Measurements from ENCODE around the gene EIF2B4. TPM values are rescaled to one million over a fixed set of nuclear protein-coding genes. Genes with fewer than 3 reads are reported as not detected.

The EIF2B4 gene
- total RNA-seq = 19.2 TPM

DNA sequence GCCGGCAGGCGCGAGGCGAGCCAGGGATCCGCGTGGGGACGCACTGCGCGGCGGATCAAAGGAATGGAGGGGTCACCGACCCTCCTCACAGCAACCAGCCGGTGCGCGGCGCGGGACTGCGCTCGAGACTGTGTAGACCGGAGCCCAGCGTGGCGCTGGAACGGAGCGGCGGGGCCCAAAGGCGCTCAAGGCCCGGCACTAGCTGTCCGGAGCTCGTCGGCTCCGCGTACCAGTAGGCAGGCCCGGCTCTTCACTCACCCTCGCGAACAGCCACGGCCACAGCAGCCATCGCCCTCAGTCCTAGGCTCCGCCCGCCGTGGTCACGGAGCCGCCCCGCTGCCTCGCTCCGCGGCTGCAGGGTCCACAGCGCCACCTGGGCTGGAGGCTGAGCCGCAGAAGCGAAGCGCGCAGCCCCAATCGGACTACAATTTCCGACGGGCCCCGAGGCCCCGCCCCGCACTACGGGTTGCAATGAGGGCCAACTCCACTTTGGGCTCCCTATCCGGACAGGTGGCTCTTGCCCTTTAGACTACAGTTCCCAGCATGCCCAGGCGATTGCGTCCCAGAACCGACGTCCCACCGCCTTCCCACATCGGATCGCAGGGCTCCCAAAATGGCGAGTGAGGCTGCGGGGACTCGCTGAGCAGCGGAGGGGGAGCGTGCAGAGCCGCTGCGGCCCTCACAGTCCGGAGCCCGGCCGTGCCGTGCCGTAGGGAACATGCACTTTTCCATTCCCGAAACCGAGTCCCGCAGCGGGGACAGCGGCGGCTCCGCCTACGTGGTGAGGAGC is at the start of gene EIF2B4, which contains the start of gene SNX17:
Gene EIF2B4 (minus strand): TSS at position 313 of the 790 bp plus-strand sequence. CDS start 24 bp downstream, at position 289.
Gene SNX17 (plus strand): TSS at position 591 of the 790 bp plus-strand sequence. CDS start 128 bp downstream, at position 719.
- DNase-seq = peak; percentile 99

DNA sequence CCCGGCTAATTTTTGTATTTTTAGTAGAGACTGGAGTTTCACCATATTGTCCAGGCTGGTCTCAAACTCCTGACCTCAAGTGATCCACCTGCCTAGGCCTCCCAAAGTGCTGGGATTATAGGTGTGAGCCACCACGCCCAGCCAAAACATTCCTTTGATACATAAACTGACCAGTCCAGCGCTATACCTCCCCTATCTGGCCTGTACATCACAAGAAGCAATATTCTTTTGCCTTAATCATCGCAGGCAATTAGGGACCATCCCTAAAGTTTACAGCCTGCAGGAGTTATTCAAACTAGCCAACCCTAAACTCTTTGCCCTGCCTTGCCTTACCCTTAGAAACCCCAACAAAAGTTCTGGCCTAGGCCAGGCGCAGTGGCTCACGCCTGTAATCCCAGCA is 46.0 kb upstream of the EIF2B4 start:
- no peak for DNase-seq

DNA sequence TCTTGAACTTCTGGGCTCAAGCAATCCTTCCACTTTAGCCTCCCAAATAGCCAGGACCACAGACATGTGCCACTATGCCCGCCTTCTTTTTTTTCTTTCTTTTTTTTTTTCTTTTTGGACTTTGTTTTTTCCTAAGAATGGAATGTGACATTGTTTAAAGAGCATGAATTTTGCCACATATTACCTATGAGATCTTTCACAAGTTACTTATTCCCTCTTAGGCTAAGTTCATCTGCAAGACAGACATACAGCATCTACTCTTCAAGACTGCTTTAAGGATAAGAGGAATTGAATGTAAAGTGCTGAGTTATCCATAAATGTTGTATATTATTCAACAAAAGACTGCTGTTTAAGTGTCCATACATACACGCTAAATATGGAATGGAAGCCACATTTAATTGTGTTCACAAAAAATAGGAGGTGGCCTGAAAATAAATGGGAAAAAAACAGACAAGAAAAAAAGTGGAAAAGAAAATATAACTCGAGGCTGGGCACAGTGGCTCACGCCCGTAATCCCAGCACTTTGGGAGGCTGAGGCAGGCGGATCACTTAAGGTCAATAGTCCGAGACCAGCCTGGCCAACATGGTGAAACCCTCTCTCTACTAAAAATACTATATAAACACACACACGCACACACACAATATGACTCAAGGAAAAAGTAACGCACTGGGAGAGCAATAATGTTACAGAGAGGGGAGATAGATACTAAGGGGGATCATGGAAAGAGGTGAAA is 42.4 kb upstream of the EIF2B4 start:
- DNase-seq = no peak

DNA sequence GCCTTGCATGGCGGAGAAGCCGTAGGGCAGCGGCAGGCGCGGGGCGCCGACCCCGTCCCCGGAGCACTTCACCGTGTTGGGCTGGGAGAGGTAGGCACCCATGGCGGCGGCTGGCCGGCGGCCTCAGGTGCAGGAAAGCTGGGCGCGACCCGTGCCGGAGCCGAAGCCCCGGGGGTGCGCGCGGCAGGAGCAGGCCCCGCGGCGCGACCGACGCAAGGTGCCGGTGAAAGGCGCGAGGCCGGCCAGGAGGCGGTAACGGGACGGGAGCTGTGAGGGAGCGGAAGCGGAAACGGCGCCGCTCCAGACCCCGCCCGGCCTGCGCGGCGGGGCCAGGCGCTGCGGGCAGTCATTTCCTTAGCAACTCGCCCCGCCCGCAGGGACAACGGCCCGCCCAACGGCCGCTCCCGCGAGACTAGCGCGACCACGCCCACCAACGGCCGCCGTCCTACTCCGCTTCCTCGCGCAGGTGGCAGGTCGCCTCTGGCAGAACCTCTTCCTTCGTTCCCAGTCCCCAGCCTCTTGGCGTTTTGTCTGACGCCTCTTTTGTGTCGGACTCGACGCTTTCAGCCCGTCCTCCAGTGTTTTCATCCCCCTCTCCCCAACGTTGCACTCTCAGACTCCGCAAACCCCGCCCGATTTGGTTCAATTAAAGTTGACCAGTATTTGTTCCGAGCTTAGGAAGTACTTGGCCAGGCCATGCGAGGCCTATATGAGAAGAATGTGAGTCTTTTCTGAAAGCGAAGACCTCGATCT is 39.4 kb upstream of the EIF2B4 start, which contains the start of gene PPM1G:
Gene PPM1G (minus strand): TSS at position 271 of the 753 bp plus-strand sequence. CDS start 169 bp downstream, at position 102.
- DNase-seq = peak; percentile 94

DNA sequence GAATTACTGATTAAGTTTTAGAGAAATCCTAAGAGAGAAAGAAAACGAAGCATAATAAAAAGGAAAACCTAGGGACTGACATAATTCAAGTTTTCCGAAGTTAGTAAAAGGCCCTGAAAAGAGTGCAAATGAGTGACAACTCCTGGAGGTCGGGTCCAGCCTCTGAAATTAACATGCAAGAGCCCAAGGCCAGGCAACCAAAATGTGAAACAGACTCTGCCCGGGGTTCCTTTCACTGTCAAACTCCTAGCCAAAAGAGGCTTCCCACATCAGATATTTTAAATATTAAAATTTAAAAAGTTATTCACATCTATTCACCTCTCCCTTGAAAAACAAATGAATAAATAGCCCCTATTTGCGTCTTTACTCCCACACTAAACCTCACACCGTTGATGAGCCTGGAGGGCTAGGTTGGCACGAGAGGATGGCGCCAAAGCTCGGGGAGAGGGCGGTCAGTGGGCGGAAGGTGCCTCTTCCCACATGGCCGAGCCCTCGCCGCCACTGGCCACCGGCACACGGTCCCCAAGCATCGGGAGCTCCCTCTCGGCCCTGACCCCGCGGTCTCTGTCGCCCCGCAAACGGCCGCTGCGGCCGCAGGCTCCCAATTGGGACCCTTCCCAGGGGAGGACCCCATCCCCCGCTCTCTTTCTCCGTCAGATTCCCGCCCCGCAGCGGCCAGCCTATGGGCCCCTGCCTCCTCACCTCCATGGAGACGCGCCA is 38.6 kb upstream of the EIF2B4 start:
- no peak for DNase-seq

DNA sequence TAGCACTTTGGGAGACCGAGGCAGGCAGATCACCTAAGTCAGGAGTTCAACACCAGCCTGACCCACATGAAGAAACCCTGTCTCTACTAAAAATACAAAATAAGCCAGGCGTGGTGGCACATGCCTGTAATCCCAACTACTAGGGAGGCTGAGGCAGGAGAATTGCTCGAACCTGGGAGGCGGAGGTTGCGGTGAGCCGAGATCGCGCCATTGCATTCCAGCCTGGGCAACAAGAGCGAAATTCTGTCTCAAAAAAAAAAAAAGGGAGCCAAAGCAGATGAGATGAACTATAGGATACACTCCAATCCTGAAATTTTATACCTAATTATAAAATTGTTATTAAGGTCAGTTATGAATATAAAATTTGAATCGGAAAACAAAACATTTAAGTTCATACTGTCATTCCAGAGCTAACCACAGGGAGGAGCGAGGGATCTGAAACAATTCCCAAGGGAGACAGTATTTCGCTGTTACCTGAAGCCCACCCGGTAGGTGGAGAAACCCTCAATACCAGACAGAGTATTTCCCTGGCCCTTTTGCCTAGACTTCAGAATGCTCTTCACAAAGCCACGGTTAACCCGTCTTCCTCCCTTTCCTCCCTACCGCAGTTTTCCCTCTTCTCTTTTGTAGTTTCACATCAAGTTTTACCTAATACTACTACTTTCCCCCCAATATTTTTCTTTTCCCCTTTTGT is 37.8 kb upstream of the EIF2B4 start:
- no peak for DNase-seq

DNA sequence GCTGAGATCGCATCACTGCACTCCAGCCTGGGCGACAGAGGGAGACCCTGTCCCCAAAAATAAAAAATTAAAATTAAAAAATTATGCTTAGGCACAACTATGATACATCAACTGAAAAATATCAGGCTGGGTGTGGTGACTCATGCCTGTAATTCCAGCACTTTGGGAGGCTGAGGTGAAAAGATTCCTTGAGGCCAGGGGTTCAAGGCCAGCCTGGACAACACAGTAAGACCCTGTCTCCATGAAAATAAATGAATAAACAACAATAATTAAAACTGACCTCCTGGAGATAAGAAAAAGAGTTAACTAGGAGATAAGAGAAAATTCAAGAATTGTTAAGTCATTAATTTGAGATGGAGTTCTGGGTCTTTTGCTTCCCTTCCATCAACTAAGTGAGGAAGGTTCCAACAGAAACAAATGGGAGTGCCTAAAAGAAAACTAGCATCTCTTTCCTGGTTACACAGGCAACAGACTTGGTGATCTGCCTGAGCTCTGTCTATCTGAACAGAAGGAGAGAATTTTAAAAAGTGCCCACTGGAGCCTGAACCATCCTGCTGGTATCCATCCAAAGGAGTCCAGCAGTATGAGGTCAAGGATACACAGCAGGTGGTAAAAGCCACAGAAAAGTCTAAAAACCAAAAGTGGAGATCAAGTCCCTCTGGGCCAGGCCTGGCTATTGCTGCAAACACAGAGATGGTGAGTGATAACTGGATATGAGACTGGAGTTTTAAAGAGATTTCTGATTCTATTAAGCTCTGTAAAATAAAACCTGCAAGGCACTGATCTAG is 30.4 kb upstream of the EIF2B4 start:
- DNase-seq = no peak

DNA sequence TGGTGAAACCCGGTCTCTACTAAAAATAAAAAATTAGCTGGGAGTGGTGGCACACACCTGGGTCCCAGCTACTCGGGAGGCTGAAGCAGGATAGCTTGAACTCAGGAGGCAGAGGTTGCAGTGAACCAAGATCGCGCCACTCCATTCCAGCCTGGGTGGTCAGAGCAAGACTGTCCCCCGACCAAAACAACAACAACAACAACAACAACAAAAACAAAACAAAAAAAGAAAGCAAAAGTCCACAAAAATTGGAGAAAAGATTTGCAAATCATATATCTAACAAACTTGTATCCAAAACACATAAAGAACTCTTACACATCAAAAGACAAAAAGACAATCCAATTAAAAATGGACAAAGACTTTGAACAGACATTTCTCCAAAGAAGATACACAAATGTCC is 28.8 kb upstream of the EIF2B4 start:
- DNase-seq = no peak

DNA sequence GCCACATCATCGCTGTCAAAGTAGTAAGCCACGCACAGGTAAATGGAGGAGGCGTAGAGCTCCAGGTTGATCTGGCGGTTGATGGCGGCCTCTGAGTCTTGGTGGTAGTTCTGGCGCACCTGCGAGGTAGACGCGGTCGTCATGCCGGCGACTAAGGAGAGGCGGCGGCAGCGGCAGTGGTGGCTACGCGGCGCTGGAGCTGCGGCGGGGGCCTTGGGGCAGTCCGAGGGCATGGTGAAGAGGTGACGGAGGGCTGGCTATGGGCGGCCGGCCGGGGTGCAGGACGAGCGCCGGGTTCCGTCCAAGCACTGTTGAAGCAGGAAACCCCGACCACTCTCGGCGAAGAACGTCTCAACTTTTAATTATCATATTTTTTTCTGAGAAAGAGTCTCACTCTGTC is 23.1 kb upstream of the EIF2B4 start:
- no peak for DNase-seq

DNA sequence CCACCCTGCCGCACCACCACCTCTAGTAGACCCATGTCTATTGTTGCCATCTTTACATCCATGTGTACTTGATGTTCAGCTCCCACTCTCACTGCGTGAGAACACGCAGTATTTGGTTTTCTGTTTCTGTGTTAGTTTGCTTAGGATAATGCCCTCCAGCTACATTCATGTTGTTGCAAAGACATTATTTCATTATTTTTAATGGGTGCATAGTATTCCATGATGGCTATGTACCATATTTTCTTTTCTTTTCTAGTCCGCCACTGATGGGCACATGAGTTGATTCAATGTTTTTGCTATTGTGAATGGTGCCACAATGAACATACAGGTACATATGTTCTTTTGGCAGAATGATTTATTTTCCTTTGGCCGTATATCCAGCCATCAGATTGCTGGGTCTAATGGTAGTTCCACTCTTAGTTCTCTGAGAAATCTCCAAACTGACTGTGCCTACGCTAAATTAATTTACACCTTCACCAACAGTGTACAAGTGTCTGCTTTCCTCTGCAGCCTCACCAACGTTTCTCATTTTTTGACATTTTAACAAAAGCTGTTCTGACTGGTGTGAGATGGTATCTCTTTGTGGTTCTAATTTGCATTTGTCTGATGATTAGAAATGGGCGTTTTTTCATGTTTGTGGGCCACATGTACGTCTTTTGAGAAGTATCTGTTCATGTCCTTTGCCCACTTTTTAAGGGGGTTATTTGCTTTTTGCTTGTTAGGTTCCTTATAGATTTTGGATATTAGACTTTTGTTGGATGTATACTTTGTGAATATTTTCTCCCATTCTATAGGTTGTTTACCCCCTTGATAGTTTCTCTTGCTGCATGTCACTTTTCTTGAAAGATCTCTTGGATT is 20.9 kb upstream of the EIF2B4 start:
- no peak for DNase-seq

DNA sequence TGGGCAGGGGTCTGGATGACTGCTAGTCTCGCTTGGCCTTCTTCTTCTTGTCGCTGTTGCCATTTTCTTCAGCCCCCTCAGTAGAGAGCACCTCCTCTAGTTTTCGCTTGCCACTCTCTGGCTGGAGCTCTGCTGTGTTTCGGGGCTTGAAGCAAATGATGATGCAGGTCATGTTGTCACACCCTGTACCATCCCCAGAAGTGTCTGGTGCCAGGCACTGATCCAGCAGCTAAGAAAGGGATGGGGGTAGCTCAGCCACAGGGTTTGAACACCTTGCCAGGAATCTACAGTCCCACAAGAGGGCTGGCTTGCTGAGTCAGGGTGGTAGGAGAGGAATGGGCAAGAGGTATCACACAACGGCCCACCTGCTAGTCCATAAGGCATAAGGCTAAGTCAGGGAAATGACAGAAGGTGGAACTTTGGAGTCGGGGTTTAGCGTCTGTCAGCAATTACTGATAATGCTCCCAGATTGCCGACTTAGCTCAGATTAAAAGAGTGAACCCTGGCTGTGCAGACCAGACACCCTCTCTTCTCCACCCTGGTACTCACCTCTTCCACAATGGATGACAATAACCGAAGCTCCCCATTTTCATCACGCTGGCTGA is 11.5 kb upstream of the EIF2B4 start:
- no peak for DNase-seq

DNA sequence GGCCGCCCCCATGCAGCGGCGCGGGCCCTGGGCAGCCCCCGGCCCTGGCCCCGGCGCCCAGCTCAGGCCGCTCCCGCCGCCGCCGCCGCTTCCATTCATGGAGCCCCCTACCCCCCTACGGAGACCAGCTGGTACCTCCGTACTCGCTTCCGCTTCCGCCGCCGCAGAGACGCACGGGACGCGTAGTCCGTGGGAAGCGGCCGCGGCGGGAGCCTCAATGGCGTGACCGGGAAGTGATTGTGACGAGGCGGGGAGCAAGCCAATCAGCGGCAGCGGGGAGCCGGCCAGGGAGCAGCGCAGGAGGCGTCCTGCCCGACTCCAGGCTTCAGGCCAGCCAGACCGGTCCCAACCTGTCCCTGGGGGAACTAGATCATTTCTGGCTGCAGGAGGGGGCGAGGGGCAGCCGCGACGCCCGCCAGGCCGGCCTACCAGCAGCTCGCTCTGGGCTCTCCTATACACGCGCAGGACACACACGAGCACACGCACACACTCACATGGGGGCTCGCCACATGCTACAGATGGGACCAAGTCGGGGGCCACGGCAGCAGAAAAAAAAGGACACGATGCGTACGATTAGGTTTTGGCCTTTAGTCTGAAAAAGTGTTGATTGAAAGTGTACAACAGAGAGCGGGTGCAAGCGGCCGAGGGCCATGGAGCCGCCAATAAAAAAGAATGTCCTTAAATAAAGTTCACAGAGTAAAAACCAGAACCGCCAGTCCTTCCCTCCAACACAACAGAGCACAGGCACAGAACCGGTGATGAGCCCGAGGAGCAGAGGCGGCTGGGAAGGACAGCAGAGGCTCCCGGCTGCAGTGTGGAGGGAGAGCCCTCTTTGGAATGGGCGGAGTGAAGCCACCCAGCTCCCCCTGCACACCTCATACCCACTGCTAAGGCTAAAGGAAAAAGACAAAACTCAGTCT is 10.7 kb upstream of the EIF2B4 start, which contains the start of gene ZNF513:
Gene ZNF513 (minus strand): TSS at position 109 of the 920 bp plus-strand sequence. CDS start 208 bp downstream, outside the sequence.
- DNase-seq = peak; percentile 94

DNA sequence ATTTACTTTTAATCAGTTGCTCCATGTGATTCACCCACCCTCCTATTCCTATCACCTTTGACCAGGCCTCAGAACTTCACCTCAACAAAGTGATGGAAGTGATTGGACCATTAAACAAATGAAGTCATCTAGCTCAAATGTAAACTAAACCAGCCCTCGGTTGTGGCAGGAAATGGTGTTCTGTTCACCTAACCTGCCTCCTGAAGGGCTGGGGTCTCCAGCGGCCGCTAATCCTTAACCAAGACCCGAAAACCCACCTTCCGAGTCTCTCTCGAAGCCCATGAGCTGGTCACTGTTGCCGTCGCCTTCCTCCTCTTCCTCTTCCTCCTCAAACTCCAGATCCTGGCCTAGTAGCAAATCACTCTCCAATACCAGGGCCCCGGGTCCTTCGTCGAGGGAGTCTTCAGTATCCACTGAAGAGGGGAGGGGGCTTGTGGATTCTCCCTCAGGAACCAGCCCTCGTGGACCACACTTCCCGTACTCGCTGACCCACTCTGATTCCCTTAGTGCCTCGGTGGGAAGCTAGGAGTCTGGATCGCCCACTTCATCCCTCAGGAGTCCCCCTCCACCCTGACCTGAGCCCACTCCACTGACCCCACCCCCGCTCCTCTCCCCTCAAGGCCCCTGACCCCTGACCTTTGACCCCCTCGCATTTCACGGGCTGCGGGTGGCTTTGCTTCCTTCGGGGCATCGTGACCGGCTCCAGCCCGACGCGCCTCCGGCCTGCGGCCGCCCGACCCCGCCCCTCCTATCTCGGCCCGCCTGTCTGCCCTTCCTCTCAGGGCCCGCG is 9.9 kb upstream of the EIF2B4 start:
- DNase-seq = peak; percentile 72

DNA sequence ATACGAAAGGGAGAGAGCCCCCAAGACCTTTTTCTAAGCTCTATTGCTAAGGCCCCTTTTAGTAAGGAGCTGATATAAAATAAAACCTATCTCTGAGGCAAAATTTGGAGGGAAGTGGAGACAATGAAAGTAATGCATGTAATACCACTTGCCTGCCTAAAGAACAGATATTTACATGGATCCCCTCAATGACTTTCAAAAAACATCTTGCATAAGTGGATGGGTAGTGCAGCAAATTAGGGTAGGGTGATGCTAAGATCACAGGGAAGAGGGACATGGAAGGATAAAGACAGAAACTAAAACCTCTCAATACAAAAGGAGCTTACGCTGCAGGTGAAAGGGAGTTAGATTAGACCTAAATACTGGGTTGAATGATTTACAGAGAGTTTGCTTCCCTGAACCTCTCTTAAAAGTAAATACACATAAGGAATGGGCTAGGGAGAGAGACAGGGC is 9.3 kb upstream of the EIF2B4 start:
- no peak for DNase-seq

DNA sequence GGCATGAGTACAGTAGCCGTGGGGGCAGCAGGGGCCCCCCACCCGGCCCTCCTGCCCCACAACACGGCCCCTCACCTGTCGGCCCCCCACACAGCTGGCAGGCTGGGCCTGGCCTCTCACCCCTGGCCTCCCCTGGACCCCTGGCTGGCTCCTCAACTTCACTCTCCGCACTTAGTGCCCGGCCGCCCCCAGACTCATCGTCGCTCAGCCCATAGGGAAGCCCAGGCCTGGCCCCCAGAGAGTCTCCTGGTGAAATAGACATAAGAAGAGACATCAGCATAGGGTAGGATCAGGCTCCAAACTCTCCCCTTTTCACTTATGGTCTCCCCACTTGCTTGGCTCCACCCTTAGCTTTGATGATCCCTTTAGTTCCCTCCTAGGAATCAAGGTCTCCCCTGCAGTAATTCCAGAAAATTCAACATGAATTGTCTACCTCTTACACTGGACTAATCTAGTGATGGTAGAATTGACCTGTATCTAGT is 8.7 kb upstream of the EIF2B4 start:
- DNase-seq = no peak

DNA sequence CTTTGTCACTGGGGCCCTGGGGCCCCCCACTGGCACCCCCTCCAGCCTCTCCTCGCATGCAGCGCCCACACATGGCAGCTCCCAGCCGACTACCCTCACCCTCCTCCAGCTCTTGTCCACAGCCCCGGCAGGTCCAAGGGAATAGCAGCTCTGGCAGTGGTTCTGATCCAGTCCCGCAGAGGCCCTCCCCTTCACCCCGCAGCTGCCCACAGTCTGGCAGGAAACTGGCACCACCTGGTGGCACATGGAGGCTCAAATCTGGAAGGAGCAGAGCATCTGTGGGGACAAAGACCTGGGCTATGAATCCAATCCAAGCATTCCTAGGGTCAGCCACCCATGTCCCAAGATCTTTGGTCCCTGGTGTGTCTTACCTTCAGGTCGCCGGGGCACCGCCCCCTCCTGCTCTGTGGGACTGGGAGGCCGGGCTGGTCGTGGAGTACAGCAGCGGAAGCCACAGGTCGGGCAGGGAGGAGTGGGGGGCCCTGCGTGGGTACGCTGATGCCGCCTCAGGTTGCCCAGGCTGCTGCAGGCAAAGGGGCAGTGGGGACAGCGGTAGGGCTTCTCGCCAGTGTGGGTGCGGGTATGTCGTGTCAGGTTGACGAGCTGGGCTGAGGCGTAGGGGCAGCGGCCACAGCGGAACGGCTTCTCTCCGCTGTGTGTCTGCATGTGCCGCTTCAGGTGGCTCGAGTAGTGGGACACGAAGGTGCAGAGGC is 8.1 kb upstream of the EIF2B4 start:
- DNase-seq = no peak
